Astrocyte of the hippocampus (primary cell): Measurements from ENCODE around the gene LRRC8E.
A peak's percentile ranks its signal among the peaks of the same experiment; 100 is the strongest.

Experiments used
- DNase-seq: peaks from one replicate; pipeline ENCODE4 v3.0.0; 2011; ENCODE audit warnings: low read depth, low spot score

The LRRC8E gene

DNA sequence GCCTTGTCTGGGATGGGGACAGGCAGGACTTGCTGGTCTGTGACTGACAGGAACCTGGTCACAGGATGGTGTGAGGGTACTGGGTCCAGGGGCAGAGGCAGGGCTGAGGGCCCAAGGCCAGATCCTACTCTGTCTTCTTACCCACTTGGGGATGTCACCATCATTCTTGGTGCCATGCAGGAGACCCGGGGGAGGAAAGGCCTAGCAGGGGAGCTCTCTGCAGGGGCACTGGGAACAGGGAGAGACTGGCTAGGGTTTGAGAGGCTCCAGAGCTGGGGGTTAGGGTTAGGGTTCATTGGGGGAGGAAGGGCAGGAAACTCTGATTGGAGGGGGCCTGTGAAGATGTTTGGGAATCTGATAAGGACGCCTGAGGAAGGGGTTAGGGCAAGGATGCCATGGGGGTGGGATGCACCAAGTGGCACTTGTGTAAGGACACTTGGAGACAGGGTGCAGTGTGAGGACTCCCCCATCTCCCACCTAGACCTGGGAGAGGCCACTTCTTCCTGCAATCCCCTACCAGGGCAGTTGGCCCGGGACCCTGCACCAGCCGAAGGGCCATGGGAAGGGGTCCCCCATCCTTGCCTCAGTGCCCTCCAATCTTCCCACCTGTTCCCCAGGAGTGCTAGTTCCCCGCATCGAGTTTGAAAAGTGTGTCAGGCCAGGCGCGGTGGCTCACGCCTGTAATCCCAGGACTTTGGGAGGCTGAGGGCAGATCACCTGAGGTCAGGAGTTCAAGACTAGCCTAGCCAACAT is 21.0 kb upstream of the LRRC8E start:
- DNase-seq = no peak

DNA sequence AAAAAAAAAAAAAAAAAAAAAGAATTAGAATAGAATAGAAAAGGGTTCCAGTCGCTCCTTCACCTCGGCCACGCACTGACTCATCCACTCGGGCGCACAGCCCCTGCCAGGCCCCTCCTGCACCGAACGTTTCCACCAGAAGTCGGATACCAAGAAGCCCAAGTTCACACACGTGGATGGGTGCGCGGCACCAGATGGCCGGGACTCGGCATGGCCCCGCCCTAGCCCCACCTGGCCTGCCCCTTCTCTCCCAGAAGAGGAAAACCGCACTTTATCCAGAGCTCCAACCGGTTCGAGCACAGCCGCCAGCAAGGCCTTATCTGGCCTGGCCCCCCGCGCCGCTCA is 20.0 kb upstream of the LRRC8E start:
- DNase-seq = no peak

GRCh38 chr19:7868671-7869452 is 19.4 kb upstream of the LRRC8E start:
- DNase-seq = peak; percentile 85

- DNase-seq = peak; percentile 58
Measured at GRCh38 chr19:7869453-7869909, 18.8 kb upstream of the LRRC8E start.

DNA sequence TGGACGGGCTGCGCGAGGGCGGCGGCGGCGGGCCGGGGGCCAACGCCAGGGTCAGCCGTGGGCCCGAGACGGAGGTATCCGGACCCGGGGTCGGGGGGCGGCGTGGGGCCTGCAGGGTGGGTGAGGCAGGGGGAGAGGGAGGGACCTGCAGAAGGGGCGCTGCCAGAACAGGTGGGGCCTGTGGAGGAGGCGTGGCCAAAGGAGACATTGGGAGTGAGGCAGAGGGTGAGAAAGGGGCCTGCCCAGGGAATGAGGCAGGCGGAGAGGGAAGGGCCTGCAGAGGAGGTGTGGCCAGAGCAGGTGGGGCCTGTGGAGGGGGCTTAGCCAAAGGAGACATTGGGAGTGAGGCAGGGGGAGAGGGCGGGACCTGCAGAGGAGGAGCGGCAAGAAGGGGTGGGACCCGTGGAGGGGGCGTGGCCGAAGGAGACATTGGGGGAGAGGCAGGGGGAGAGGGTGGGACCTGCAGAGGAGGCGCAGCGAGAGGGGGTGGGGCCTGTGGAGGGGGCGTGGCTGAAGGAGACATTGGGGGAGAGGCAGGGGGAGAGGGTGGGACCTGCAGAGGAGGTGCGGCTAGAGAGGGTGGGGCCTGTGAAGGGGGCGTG is 18.3 kb upstream of the LRRC8E start:
- no peak for DNase-seq

DNA sequence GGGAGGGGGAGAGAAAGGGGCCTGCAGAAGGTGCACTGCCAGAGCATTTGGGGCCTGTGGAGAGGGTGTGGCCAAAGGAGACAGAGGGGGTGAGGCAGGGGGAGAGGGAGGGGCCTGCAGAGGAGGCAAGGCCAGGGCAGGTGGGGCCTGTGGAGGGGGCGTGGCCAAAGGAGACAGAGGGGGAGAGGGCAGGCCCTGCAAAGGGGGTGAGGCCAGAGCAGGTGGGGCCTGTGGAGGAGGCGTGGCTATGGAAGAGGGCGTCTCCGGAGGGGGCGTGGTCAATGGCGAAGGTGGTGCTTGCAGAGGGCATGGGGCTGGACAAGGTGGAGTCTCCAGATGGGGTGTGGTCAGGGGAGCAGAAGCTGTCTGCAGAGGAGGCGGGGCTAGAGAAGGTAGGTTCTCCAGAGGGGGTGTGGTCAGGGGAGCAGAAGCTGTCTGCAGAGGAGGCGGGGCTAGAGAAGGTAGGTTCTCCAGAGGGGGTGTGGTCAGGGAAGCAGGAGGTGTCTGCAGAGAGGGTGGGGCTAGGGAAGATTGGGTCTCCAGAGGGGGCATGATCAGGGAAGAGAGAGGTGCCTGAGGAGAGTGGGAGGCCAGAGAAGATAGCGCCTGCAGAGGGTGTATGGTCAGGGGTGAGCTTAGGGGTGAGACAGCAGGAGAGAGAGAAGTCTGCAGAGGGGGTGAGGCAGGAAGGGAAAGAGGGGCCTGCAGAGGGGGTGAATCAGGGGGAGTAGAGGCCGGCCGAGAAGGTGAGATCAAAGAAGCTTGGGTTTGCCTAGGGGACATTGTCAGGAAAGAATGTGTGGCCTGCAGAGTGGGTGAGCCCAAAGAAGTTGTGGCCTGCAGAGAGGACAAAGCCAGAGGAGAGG is 17.5 kb upstream of the LRRC8E start:
- DNase-seq = peak; percentile 41

DNA sequence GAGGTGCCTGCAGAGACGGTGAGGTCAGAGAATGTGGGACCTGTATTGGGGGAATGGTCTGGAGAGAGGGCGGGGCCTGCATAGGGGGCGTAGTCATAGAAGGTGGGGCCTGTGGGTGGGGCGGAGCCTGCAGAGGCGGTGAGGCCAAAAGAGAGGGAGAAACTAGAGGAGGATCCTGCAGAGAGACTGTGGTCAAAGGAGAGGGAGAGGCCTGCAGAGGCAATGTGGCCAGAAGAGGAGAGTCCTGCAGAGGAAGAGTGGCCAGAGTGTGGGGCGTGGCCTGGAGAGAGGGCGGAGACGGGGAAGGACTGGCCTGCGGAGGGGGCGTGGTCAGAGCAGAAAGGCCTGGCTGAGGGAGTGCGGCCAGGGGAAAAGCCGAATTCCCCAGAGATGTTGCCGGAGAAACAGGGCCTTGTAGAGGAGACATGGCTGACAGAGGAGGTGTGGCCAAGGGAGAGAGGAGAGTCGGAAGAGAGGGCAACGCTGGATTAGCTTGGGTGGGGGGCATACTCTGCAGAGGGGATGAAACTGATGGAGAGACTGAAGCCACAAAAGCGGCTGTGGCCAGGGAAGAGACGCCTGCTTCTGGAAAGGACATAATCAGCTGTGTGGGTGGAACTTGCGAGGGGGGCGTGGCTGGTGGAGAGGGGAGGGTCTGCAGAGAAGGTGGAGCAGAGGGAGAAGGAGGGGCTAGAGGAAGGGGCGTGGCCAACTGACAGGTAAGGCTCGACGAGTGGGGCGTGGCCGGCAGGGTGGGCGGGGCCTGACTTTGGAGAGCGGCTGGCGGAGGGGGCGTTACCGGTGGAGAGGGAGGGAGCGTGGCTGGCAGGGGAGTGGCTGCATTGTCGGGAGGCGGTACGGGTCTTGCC is 16.6 kb upstream of the LRRC8E start:
- DNase-seq = peak; percentile 89

GRCh38 chr19:7872306-7873204 is 15.8 kb upstream of the LRRC8E start:
- DNase-seq = no peak

DNA sequence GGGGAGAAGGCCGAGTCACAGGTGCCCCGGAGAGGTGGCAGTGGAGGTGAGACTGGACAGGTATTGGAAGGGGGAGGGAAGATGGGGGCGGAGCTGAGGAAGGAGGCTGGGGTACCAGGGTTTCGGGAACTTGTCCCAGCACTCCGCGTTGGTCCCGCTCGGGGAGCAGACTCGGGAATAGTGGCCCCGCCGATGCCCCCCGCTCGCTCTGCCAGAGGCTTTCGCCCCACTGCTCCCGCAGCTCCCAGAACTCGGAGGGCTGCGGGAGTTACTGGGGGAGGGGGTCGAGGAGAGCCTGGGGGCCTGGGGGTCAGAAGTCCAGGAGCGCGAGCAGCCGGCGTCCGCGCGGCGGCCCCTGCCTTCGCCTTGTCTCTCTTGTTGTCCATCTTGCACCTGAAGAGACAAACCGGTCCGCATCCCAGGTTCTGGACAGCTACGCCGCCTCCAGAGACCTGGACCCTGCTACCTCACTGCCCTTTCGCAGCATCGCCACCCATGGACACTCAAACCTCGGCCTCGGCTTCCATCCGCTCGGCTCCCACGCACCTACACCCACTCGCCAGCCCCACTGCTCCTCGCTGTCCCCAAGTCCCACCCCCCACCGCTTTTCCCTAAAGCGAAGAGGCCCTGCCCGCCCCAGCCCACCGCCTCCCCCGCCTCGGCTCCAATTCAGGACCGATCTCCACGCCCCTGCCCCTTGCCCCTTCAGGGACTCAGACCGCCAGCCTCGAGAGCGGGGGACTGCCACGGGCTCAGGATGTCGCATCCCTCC is 14.8 kb upstream of the LRRC8E start:
- DNase-seq = no peak

DNA sequence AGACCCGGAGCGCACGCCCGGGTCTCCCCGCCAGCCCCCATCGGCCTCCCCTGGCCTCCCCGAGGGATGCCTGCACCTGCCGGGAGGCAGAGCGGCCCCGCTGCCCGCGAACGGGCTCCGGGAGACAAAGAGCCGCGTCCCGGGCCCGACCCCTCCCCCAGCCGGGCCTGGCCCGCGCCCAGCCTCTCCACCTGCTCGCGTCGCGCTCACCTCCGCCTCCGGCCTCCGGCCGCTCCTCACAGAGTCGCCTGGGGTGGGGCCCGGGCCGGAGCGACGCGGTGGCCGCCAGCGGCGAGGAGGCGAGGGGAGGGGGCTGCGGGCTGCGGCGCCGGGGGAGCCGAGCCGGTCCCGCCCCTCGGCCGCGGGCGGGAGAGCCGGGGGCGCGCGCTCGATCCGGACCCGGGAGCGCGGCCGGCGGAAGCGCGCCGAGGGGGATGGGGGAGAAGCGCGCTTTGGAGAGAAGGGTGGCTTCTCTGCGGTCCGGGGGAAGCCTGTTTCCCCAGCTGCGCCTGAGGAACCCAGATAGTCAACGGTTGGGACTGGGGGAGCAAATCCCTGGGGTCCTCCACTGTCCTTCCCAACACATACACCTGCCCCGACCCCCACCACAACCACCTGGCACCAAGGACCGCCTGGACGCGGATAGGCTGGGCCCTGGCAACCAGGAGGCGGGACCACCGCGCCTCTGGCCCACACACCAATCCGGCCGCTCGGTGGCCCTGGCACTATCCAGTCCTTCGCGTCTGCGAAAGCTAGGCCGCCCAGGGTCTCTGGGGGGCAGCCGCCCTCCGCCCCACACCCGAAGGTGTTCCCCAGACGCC is 14.0 kb upstream of the LRRC8E start, which contains the start of gene PRR36:
Gene PRR36, minus strand, starts transcription at position 315 of the 821 bp plus-strand sequence. CDS start 701 bp downstream, outside the sequence.
- peak; percentile 78 for DNase-seq

DNA sequence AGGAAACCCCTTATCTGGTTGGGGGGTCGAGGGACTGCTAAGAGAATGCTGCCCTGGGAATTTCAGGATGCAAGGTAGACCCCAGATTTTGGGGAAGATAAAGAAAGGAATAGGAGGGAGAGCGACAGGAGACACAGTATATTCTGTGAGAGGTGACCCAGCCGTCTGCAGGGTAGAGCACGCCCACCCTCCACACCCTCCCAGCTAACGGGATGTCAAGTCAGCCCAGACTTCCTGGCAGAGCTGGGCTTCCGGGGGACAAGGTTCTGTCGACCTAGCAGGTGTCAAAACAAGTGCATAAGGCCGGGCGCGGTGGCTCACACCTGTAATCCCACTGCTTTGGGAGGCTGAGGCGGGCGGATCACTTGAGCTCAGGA is 13.4 kb upstream of the LRRC8E start:
- no peak for DNase-seq

GRCh38 chr19:7877249-7877836 is 11.0 kb upstream of the LRRC8E start:
- no peak for DNase-seq

DNA sequence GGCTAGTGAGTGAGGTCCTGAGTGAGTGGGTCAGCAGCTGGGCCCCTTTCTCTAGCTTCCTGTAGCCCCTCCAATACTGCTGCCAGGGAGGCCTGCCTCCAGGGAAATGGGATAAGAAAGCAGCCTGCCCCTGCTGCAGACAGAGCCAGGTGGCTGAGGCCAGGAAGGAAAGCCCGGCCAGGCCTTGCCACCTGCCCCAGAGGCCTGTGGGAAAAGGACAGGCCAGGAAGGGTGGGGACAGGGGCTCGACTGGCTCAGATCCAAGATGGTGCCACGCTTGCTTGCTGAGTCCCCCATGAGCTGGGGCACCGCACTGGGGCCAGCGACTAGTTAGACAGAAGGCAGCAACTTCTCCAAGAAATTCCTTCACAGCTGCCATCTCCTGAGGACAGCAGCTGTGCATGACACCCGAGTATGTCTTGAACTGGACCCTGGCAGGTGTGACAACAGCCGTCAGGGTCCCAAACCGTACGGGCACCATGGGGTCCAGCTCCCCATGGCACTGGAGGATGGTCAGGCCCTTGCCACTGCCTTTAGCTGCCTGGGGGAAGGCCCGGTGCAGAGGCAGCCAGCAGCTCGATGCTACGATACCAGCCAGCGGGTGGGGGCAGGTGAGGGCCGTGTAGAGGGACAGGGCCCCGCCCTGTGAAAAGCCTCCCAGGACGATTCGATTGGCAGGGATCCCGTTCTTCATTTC is 9.1 kb upstream of the LRRC8E start:
- DNase-seq = no peak

- DNase-seq = no peak
Measured at GRCh38 chr19:7879836-7880235, 8.5 kb upstream of the LRRC8E start.

- DNase-seq = no peak
Measured at GRCh38 chr19:7881910-7882309, 6.4 kb upstream of the LRRC8E start.

GRCh38 chr19:7883105-7883504 is 5.2 kb upstream of the LRRC8E start:
- DNase-seq = no peak
